Activated CD8-positive, alpha-beta memory T cell treated with anti-CD3 and anti-CD28 coated beads, Interleukin-2, amount 50 U/mL, for 24 hours (primary cell): ENCODE measurements around the gene KCNQ2.
"Not testable (repeated sequence)": the region's sequence is repeated elsewhere in the genome, so short reads cannot be mapped to it uniquely, and the experiment has no call there.

Experiments
- DNase-seq: peaks from one replicate; pipeline ENCODE4 v3.0.0-alpha.2; 2020; ENCODE audit errors: extremely low read depth

KCNQ2 gene

GRCh38 chr20:63490416-63490815 is 18.0 kb upstream of the KCNQ2 start:
- DNase-seq, result no peak

DNA sequence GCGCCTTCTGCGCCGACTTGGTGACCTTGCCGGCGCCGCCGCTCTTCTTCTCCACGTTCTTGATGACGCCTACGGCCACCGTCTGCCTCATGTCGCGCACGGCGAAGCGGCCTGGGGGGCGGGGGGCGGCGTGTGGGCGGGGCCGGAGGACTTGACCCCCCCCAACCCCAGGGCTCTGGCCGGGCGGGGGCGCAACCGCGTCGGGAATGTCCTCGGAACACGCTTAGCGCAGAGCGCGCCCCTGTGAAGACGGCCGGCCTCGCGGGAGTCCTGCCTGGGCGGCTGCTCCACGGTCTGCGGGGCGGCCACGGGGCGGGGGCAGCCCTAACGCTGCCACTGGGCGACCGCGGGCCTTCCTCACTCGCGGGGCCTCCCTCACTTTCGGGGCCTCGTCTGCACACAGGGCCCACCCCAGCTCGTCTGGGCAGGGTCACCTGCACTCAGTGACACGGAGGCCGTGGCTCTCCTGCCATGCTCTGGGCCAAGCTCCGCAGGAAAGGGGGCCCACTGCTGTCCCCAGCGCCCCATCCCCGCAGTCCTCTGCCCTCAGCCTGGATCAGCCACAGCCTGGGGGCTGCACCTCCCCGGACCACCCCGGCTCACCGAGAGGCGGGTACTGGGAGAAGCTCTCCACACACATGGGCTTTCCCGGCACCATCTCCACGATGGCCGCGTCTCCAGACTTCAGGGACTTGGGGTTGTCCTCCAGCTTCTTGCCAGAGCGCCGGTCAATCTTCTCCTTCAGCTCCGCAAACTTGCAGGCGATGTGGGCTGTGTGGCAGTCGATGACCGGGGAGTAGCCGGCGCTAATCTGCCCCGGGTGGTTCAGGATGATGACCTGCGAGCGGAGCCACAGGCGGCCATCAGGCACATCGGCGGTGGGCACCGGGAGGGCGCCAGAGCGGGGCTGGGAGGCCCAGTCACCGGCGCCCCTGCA is 16.1 kb upstream of the KCNQ2 start:
- DNase-seq, result no peak

DNA sequence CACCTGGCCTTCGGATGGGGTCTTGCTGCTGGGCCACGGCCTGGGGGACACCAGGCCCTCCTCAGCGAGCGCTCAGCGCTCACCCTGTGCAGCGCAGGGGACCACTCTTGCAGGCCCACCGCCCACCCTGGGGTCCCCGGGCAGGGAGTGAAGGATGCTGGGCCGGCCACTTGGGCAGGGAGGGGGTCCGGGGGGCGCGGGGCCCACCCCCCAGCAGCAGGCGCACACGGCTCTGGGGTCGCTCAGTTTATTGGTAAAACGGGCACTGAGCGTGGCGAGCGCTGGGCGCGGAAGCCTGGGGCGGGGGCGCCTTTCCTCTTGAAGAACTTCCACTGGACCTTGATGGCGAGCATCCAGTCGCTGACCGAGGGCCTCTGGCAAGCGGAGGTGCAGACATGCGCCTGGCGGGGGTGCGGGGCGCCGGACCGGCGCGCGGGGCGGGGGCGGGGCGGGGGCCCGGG is 15.4 kb upstream of the KCNQ2 start:
- DNase-seq, result no peak

DNA sequence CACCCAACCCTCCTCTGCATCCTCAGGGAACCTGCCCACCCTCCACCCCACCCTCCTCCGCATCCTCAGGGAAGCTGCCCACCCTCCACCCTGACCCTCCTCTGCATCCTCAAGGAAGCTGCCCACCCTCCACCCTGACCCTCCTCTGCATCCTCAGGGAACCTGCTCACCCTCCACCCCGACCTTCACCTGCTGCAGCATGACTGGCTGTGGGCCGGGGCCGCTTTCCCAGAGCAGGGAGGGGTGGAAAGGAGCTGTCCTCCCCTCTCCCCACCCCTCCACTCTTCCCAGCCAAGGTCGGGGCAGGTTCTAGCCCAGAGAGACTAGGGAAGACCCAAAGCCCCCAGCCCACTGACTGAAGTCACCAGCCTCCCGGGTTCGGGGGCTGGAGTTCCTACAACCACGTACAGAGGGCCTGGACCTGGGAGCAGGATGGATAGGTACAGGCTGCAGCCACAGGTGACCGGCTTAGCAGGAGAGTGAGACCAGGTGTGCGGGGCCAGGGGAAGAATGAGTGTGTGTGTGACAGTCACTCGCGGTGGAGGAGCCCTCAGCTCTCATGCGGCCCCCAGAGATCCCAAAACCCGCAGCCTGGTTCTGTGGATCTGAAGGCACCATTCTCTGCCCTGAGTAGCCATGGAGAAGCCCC is 14.8 kb upstream of the KCNQ2 start:
- no peak for DNase-seq

DNA sequence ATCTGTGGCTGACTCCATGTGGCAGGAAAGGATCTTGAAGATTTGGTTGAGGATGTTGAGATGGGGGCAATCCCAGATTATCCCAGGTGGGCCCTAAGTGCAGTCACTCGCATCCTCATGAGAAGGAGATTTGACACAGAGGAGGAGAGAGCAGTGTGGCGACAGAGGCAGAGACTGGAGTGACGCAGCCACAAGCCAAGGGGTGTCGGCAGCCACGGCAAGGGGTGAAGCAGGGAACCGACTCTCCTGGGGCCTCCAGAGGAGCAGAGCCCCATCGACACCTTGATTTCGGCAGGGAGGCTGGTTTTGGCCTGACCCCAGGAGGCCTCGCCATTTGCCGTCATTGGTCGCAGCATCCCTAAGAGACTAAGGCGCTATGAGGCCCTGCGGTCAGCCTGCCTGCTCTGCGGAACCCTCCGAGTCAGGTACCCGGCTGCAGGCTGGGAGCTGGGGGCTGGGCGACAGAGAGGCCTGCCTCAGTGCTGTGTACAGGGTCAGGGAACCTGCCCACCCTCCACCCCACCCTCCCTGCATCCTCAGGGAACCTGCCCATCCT is 13.9 kb upstream of the KCNQ2 start:
- DNase-seq, result no peak

GRCh38 chr20:63484651-63485403 is 12.4 kb upstream of the KCNQ2 start:
- no peak for DNase-seq

DNA sequence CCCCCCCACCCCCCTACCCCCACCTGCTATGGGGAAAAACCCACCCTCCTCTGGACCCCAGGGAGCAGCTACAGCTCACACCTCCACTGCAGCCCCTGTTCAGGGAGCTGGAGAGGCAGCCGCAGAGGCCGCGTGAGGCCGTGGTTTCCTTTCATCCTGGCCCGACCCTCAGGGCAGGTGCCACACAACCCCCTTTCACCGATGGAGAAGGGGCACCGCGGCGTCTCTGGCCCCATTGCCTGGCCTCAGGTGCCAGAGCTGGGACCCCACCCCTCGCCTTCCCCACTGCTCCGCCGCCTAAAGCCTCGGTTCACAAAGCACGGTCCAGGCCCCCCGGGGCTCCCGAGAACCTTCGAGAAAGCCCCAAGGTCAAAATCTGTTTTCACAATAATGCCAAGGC is 11.8 kb upstream of the KCNQ2 start:
- no peak for DNase-seq

GRCh38 chr20:63483834-63484233 is 11.4 kb upstream of the KCNQ2 start:
- DNase-seq, result no peak

DNA sequence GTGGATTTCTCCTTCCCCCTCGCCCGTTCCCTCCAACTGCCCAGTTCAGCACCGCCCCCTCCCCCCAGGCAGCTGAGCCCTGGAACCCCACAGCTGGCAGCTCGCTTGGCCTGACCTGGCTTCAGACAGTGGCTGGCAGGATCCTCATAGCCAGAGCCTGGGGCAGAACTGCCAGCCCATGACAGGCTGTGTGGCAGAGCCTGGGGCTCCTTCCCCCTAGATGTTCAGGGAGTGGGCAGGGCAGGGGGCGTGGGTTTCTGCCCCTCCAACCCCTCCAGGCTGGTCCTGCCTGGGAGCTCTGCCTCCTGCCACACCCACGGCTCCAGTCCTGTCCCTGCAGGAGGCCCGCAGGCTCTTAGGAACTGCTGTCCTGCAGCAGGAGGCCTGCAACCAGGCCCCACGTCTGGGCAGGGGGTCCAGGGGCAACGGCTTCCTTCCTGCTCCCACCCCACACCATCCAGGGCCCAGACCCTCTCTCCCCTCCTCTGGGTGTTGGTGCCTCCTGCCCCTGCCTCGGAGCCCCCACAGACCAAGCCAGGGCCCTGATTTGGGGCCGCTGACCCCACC is 9.6 kb upstream of the KCNQ2 start:
- DNase-seq, result no peak

- no peak for DNase-seq
These were observed 9.0 kb upstream of the KCNQ2 start for GRCh38 chr20:63481503-63481902.

- not testable (repeated sequence) for DNase-seq
These were observed 7.4 kb upstream of the KCNQ2 start for GRCh38 chr20:63479695-63480419.

- DNase-seq, result no peak
These were observed 6.2 kb upstream of the KCNQ2 start for GRCh38 chr20:63478346-63479302.

DNA sequence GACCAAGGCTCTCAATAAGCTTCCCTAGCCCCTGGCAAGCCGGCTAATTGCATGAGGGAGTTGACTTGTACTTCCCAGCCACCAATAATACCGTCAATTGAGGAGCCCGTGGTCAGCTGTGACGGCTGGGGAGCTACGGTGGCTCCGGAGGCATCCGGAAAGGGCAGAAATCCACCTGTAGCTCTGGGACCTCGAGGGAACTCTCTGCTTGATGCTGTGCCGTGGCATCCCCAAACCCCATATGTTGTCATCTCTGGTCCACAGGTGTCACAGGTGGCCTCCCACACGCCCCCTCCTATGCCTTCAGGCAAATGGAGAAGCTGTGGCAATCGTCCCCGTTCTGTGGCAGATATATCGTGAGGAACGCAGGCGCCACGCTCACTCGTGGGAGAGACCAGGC is 5.5 kb upstream of the KCNQ2 start:
- no peak for DNase-seq

GRCh38 chr20:63477061-63477616 is 4.7 kb upstream of the KCNQ2 start:
- DNase-seq, result no peak

DNA sequence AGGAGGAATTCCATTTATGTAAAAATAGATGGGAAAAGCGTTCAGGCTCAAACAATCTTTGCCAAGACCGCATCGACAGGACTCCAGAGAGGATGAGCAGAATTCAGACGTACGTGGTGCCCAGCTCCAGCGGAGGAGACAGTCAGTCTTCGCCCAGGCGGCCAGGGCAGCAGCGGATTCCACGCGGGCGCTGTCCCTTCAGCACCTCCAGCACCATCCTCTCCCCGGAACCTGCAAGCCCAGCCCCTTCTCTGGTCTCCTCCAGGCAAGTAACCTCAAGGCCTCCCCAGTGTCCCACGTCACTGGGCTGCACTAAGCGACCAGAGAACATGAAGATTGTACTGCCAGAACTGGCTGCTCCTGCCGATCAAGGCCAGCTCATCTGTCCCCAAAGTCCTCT is 2.8 kb upstream of the KCNQ2 start:
- no peak for DNase-seq

GRCh38 chr20:63473555-63474449 is 1.3 kb upstream of the KCNQ2 start:
- no peak for DNase-seq

DNA sequence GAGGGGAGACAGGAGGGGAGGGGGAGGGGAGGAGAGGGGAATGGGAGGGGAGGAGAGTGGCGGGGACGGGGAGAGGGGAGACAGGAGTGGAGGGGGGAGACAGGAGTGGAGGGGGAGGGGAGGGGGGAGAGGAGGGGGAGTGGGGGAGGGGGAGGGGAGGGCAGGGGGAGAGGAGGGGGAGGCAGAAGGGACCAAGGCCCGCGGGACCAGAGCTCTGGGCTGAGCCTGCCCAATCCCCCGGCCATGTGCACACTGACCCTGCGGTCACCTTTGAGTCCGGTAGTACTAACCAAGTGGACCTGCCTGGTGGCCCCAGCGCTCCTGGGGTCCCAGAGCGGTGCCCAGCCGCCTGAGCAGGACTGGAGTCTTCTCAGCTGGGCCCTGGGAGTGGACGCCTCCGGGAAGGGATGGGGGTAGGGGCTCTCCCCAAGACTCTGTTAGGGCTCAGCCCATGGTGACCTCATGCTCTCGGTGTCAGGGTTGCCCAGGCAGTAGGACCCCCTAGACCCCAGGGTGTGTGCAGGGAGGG is 471 bp upstream of the KCNQ2 start:
- no peak for DNase-seq

DNA sequence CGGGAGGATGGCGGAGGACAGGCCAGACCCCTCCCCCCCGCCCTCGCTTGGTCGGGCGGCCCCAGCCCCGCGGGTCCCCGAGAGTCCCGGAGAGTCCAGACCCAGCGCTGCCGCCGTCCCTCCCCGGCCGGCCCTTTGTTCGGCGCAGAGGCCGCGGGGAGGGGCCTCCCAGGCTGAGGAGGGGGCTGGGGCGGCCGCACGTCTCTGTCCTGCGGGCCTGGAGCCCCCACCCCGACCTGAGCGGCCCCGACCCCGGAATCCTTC is 806 bp downstream of the KCNQ2 start:
- DNase-seq, result no peak
